Urothelium cell line (cell line): ENCODE measurements around the gene NKX1-1.
"Not testable (repeated sequence)": the region's sequence is repeated elsewhere in the genome, so short reads cannot be mapped to it uniquely, and the experiment has no call there.

Experiments
- DNase-seq: peaks from one replicate; pipeline ENCODE4 v3.0.0; 2011; ENCODE audit warnings: low spot score, mixed read lengths
- FAIRE-seq: peaks from 2 replicates; lab custom pipeline; 2011; peaks lifted over from hg19 to GRCh38; lab: Jason Lieb, UNC

The NKX1-1 gene

DNA sequence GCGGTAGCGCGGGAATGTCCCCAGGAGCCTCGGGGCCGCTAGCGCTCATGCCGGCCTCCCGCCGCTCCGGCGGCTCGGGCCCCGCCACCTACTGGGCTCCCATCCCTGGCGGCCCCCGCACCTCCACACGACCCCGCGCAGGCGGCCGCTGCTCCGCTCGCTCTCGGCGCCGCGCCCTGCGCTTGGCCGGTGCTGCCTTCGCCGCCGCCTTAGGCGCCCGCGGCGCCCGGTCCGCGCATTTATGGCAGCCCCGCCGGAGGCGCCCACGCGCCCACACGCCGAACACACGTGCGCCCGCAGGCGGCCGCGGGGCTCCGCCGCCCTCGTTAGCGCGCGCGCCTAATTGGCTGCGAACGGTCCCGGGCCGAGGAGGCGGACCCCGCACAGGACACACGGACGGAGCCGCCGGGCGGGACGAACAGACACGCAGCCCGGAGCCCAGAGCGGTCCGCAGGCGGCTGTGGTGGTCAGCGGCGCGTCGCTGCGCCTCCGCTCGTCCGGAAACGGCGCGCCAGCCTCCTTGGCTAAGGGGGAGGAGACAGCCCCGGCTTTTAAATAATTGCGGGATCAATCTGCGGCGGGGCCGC, at the start of gene NKX1-1:
Gene NKX1-1 (minus strand): TSS at position 49 of the 587 bp plus-strand sequence. CDS start 0 bp downstream, at position 49.
- no peak for DNase-seq
- FAIRE-seq: no peak

DNA sequence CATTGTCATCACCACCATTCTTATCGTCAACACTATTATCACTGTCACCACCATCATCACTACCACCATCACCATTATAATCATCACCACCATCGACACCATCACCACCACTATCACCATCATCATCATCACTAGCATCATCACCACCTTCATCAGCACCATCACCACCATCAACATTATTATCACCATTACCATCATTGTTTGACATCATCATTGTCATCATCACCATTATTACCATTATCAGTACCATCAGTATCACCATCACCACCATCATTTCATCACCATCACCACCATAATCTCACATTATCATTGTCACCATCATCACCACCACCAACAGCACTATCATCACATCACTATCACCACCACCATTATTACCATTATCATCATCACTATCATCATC, 47.5 kb upstream of the NKX1-1 start:
- DNase-seq (no peak), FAIRE-seq (no peak)

- FAIRE-seq (no peak), DNase-seq (no peak)
These were observed 46.3 kb upstream of the NKX1-1 start for GRCh38 chr4:1452431-1453051.

GRCh38 chr4:1451752-1452122, 45.5 kb upstream of the NKX1-1 start:
- no peak for DNase-seq
- no peak for FAIRE-seq

GRCh38 chr4:1451106-1451751, 45.0 kb upstream of the NKX1-1 start:
- no peak for FAIRE-seq
- DNase-seq: no peak

- FAIRE-seq: no peak
These were observed 43.8 kb upstream of the NKX1-1 start for GRCh38 chr4:1449833-1450741.

GRCh38 chr4:1449475-1449832, 43.2 kb upstream of the NKX1-1 start:
- FAIRE-seq (no peak), DNase-seq (no peak)

More at GRCh38 chr4:1449833-1450741, 43.8 kb upstream of the NKX1-1 start:
- DNase-seq: no peak

- FAIRE-seq: no peak
- DNase-seq: no peak
These were observed 42.6 kb upstream of the NKX1-1 start for GRCh38 chr4:1448589-1449420.

- FAIRE-seq (no peak), DNase-seq (no peak)
These were observed 41.7 kb upstream of the NKX1-1 start for GRCh38 chr4:1447676-1448588.

DNA sequence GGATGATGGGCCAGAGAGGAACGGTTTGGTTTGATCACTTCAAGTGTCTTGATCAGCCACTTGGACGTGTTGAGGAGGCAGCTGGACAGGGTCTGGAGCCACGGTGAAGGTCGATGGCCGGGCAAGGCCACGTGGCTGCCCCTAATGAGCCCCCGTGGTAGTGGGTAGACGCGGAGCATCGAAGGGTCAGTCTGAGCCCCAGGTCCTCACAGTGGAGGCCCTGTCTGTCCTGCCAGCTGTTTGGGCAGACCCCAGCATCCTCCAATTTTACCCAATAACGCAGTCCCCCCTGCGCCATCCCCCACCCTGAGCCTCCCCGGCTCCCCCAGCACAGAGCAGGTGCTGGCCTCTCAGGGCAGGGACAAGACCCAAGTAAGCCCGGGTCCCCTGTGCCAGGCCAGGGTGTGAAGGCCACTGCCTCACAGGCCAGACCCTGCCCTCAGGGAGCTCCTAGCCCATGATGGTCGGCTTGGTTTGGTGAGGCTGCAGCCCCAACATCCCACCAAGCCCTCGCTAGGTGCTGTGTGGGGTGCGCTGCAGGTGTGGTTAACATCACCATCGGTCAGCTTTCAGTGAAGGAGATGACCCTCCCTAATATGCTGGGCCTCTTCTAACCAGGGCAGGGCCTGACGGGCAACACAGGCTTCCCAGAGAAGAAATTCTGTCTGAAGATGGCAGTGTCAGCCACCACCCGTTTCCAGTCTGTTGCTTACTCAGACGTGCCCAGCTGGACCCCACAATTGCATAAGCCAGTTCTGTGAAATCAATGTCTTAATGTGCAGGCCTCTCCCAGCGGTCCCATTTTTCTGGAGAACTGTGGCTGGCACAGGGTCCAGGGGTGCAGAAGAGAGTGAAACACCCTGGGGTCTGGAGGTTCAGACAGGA, 40.5 kb upstream of the NKX1-1 start:
- DNase-seq (no peak), FAIRE-seq (no peak)

DNA sequence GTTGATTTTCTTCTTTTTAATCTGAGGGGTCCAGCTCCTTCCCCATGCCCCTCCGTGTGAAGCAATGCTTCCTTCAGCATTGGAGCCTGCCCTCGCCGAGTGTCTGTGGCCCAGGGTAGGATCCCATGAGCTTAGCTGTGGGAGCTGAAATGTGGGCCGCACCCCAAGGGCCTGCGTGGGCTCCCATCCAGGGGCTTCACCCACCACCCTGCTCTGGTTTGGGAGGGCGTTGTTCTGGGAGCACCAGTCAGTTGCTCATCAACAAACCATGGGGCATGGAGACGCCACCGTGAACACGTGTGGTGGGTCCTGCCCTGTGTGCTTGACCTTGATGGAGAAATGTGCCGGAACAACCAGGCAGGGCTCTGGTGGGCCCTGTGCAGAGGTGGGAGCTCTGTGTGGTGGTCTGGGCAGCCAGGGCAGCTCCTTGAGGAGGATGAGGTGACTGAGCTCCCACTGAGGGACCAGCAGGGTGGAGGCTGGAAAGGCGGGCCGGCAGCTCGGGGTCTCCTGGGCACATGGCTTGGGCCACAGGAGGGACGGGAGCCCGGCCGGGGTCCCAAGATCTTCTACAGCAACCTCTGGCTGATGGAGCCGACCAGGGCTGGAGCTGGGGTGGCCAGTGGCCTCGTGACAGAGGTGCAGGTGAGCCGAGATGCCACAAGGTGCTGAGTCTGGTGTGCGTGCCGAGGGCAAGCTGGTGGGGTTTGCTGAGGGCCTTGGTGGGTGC, 39.6 kb upstream of the NKX1-1 start:
- DNase-seq: no peak
- no peak for FAIRE-seq

GRCh38 chr4:1443688-1444172, 37.5 kb upstream of the NKX1-1 start:
- not testable (repeated sequence) for FAIRE-seq, DNase-seq

- FAIRE-seq (no peak), DNase-seq (no peak)
These were observed 20.8 kb upstream of the NKX1-1 start for GRCh38 chr4:1427010-1427409.

DNA sequence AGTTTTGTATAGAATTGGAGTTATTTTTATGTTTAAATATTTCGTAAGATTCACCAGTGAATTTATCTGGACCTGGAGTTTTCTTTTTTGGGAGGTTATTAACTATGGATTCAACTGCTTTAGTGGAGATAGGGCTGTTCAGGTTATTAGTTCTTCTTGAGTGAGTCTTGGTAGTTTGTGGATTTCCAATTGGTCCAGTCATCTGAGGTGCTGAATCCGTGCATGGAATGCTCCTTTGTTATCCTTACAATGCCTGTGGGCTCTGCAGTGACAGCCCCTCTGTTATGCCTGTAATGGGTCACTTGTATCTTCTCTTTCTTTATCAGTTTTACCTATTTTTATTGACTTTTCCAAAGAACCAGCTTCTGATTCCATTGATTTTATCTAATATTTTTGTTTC, 15.4 kb upstream of the NKX1-1 start:
- FAIRE-seq (no peak), DNase-seq (no peak)

DNA sequence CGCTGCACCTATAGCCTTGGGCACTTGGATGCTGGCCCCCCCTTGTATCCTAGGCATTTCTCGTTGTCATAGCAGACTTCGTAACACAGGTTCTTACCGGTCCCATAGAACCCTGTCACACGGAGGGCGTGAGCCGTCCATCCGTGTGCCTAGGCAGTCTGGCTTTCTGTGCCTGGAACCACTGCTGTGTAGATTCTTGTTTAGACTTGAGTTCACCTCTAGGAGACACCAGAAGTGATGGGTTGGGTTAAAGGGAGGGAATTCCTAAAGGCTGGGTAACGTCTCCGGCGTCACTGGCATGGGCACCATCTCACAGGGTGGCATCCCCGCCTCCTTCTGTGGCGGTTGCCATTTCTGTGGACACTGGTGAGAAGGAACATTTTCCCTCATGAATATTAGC, 13.5 kb upstream of the NKX1-1 start:
- FAIRE-seq (no peak), DNase-seq (no peak)

DNA sequence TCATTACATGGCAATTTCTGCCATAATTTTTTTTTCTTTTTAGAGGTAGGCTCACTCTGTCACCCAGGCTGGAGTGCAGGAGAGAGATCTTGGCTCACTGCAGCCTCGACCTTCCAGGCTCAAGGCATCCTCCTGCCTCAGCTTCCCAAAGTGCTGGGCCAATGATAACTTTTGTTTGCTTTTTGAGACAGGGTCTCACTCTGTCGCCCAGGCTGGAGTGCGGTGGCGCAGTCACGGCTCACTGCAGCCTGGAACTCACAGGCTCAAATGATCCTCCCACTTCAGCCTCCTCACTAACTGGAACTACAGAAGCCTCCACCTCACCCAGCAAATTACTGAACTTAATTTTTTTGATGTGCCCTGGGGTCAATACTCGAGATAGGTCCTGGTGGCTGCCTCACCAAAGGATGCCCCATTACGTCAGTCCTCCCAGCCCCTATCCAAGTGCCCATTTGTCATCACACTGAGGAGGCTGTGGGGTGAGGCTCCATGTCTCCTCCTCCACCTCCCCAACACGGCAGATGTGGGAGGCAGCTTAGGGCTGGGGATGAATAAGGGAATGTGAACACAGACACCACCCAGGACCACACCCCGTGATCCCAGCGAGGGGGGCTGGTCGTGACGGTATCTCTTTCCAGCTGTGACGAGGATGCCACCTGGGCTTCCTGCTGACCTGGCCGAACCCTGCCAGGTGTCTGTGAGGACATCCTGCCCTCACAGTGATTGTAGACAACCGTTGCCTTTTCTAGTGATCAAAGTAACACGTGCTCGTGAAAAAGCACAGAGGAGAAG, 12.4 kb upstream of the NKX1-1 start:
- FAIRE-seq (no peak), DNase-seq (no peak)
